ENCODE results near the gene ZDHHC7. TPM values are rescaled to one million over a fixed set of nuclear protein-coding genes. Genes with fewer than 3 reads are reported as not detected.

ZDHHC7 gene
- polyA plus RNA-seq, 12 donors, result 34.6 to 46.3 (median 39.3) TPM; not detected in 1

DNA sequence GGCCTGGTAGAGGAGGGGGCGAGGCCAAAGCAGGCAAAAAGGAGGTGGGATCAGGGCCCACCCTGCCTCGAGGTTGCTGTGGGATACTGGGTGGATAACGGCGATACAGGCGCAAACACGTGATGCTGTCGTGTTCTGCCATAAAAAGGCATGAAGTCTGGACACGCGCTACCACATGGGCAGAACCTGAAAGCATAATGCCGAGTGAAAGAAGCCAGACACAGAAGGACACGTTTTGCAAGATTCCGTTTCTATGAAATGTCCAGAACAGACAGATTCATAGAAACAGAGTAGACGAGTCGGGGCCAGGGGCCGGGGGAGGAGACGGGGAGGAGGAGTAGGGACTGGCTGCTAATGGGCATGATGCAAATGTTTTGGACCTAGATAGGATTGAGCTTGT is 43.5 kb downstream of the ZDHHC7 start:
- no peak for DNase-seq

DNA sequence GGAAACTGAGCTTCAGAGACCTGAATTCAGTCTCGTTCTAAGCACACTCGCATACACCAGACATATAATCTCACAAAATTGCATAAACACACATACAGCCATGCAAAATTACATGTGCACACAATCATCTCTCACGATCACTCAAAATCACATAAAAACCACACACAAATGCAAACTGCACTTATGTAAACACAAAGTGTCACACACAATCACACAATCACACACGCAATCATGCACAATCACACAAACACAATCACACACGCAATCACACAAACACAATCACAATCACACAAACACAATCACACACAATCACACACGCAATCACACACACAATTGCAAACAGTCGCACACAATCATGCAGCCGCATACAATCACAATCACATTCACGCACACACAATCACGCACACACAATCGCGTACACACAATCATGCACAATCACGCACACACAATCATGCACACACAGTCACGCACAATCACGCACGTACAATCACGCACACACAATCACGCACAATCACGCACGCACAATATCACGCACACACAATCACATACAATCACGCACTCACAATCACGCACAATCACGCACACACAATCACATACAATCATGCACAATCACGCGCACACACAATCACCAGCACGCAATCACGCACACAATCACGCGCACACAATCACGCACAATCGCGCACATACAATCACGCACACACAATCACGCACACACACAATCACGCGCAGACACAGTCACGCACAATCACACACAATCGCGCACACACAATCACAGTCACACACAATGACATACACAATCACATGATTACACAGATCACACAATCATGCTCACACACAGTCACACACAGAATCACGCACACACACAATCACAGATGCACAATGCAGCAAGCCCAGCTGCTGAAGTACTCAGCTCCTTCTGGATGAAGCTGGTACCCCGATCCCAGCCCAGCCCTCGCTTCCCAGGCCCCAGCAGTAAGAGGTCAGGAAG is 45.6 kb downstream of the ZDHHC7 start:
- DNase-seq, result no peak

DNA sequence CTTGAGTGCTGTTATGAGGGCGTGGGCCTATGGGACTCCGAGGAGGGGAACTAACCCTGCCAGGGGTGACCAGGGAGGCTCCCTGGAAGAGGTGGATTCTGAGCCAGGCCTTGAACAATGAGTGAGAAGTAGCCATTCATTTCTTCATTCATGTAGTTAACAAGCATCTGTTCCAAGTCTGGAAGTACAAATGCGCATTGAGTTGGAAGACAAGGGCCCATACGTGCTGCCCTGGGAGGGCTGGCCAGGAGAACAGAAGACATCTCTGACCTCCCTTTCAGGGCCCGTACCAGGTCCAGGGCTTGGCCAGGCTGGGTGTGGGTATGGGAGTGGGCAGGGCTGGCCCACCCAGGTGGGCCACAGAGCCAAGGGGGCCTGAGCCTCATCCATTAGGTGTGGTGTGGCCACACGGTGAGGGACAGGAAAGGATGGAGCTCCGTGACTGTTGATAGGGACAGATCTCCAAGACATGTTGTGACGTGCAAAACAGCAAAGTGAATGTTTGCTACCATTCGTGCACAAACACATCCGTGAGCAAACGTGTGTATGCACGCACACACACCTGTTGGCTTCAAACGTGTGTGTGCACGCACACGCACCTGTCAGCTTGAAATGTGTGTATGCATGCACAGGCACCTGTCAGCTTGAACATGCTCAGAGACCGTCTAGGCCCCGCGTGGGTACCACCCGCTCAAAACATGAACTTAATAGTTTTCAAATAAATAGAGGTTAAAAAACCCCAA is 46.8 kb downstream of the ZDHHC7 start:
- DNase-seq, result no peak

DNA sequence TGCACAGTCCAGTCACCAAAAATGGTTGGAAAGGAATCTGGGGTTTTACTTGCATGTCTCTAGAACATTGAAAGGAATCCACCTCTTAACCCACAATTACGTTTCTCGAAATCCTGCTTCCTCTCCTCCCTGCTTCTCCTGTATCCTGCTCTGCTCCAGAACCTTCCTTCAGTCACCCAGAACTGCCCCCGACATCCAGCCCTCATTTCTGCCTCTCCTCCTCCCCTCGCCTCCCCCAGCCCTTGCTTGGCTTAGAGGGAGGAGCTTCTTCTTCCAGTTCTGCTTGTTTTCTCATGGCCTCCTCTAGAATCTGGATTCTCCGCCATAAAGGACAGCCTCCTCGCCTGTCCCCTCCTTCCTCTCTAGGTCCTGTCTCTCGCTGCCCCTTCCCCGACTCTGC is 48.3 kb downstream of the ZDHHC7 start:
- DNase-seq, result no peak

DNA sequence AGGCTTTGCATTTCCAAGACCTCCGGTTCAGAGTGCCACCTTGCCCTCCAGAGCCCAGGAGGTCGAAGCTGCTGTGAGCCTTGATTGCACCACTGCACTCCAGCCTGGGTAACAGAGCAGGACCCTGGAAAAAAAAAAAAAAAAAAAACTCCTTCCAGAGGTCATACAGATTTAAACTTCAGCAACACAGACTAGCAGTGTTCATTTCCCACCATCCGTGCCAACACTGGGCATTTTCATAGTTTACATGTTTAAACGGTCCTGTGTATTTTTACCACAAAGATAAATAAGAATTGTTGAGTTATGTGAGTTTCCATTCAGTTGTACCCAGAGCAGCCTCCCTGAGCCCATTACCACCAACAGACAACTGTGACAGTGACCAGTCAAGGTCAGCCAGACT is 50.4 kb downstream of the ZDHHC7 start:
- no peak for DNase-seq

DNA sequence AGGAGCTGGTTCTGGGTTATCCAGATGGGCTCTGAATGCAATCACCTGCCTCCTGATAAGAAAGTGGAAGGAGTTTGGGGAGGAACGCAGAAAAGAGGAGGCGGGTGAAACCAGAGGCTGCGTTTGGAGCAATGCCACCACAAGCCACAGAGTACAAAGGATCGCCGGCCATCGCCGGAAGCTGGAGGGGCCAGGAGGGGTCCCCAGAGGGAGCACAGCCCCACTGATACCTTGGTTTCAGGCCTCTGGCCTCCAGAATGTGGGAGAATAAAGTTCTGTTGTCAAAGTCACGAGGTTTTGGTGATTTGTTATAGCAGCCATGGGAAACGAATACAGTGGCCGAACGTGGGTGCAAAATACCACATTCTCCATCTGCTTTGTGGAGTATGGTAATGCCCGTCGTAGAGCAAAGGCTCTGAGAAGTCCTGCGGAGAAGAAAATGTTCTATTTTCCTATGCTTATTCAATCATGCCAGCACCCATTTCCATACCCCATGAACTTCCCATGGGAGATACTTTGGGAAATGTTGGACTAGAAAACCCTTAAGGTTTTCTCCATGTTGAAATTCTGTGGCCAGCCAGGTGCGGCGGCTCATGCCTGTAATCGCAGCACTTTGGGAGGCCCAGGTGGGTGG is 51.4 kb downstream of the ZDHHC7 start:
- no peak for DNase-seq

DNA sequence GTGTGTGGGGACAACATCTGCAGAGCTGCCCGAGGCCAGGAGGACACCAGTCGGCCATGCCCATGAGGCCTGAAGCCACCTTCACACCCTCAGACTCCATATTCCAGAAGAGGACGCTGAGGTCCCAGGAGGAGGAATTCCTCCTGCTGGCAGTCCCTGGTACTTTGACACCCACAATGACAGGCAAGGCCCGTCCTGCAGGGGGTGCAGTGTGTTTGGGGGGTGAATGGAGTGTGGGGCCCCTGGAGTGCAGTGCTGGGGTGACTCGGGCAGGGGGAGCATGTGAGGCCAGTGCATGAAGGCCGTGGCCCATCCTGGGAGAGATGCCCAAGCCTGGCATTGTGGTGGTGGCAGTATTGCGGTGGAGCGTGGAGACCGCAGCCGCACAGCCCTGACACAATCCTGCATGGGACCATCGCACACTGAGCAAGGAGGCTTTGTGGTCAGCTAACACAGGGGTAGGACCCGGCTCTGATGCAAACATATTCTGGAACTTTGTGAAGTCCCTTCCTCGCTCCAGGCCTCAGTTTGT is 52.2 kb downstream of the ZDHHC7 start:
- DNase-seq, result no peak

DNA sequence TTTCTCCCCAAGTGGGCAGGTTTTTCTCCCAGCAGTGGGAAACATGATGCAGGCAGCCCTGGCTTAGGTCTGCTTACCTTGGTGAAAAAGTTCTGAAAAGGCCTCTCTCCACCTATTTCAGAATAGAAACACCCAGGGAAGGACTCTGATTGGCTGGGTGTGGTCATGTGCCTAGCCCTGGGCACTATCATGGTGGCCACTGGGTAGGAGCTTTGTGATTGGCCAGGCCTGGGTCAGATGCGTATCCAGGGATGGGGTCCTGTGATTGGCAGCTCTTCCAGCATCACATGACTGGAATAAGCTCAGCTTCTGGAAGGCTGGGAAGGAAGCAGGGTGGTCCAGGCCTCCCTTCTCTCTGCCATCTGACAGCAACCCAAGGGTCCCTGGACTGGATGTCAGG is 53.5 kb downstream of the ZDHHC7 start:
- no peak for DNase-seq

DNA sequence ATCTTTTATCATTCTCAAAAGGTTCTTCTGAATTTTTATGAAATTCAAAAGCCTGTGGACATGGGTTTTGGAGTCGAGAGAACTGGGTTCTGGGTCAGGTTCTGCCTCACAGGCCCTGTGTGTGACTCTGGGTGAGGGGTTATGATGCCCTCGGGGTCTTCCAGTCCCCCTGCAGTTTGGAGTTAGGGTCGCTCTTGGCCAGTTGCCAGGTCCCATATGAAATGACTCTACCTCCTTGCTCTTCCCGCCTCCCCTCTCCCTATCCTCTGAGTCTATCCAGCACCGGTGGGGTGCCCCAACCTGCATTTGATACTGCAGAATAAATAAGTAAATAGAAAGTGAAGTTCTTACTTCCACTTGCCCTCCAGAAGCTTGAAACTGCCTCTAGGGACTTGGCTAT is 54.1 kb downstream of the ZDHHC7 start:
- no peak for DNase-seq

DNA sequence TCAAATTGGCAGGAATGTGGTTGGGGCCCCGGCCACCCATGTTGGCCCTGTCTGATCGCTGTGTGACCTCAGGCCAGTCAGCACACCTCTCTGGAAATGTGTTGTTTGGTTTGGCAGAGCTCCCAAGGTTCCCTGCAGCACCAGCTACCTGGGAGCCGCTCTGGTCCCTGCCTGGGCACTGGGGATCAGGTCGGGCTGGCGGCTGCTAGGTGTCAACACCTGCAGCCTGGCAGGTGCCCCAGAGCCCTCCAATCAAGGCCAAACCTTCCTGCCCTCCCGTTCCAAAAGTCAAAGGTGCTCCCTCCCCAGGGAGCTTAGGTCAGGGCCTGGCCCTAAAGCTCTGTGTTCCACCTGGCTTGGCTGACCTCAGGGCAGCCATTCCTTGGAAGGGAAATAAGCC is 55.9 kb downstream of the ZDHHC7 start:
- DNase-seq, result no peak

DNA sequence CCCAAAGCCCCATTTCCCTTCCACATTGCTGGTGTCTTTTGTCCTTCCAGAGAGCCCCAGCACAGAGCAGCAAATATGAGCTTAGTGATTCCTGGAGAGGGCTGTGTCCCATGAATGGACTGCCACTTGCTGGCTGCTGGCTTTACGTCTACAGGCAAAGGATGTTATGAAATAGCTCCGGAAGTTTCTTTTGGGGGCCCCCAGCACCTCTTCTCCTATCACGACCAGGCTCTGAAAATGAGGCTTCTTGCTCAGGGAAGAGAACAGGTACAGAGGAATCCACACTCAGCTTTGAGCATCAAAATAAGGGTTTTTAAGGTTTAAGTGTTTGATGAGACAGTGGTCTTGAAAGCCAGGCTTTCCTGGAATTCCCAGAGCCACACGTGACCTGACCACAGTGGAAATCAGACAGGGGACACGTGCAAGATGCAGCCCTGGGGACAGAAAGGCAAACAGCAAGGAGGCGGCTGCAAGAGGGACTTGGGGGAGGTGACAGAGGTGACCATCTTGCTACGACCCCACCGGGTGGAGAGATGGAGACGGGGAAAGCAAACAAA is 58.1 kb downstream of the ZDHHC7 start:
- no peak for DNase-seq

DNA sequence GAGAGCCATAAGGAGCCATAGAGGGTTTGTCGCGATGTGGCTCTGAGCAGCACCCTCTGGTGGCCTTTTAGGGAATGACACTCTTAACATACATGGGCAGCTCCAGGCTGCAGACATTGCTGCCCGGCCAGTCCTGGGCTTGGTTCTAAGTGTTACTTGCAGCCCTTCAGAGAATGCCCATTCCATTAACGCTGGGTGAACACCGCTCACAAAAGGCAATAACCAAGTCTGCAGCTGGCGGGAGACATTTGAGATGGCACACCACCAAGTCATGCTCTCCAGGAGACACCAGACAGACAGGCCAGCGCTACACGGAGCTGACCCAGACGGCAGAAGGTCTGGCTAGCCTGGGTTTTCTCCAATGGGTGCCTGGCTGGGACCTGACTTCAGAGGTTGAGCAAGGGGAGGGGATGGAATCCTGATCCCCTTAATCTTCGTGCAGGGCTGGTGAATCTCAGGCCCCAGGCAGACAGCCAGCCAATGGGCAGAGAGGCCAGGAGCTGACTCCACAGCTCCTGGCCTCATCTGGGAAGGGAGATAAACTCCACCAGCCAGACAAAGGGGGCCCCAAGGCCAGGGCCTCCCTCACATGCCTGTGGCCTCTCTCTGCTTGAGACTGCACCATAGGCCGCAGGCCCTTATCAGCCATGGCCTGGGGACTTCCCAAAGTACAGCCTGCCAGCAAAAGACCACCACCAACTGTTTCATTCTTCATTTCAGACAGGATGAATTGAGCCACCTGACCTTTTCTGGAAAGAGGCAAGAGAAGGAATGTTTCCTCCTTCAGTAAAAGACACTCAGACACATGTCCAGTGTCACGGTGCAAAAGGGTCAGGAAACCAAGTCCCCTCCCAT is 58.8 kb downstream of the ZDHHC7 start:
- peak; percentile 87 for DNase-seq

DNA sequence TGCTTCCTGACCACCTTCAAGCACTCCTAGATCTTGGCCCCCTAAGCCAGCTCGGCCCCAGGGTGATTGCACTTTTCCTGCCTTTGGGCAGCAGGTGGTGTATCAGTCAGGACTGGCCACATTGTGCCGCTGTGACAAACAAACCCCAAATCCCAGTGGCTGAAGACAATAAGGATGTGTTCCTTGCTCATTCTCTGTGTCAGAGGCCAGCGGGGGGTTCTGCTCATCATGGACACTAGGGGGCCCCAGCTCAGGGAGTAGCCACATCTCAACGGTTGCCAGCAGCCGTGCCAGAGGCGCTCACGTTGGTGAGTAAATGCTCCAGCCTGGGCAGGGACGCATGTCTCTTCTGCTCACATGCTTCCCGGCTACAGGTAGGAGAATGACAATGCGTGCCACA is 60.4 kb downstream of the ZDHHC7 start:
- DNase-seq, result no peak

DNA sequence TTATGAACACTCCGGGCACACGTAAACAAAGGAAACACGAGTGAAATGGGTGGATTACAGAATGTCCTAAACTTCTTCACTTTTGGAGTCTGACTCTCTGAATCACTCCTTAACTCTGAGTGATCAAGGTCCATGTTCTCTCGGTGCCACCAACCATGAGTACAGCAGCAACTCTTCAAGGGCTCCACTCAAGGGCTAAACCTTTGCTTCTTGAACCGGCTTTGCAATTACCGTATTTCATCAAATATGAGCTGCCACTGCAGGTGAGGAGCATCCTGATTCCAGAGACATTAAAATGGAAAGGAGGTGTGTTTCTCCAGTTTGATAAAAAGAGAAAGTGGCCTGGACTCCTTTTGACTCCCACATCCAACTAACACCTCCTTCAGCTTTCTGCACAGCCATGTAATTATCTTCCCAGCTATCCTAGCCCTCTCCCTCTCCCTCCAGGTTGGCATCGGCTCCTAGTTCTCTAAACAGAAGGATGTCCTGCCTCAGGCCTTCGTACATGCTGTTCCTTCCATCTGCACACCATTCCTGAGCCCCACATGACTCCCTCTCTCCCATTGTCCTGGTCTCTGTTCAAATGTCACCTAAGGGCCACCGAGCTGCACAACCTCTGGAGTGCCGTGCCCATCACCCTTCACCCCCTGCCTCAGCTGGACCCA is 61.4 kb downstream of the ZDHHC7 start:
- DNase-seq, result no peak

DNA sequence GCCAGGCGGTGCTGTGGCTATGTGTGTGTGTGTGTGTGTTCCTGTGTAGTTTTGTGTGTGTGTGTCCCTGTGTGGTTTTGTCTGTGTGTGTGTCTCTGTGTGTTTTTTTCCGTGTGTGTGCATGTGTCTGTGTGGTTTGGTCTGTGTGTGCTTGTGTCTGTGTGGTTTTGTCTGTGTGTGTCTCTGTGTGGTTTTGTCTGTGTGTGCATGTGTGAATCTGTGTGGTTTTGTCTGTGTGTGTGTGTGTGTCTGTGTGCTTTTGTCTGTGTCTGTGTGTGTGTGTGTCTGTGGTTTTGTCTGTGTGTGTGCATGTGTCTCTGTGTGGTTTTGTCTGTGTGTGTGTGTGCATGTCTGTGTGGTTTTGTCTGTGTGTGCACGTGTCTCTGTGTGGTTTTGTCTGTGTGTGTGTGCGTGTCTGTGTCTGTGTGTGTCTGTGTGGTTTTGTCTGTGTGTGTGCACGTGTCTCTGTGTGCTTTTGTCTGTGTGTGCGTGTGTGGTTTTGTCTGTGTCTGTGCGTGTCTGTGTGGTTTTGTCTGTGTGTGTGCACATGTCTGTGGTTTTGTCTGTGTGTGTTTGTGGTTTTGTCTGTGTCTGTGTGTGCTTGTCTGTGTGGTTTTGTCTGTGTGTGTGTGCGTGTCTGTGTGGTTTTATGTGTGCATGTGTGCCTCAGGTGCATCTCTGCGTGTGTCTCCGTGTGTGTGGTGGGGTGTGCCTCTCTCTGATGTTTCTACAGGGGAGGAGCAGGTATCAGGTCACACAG is 62.3 kb downstream of the ZDHHC7 start:
- DNase-seq, result no peak

DNA sequence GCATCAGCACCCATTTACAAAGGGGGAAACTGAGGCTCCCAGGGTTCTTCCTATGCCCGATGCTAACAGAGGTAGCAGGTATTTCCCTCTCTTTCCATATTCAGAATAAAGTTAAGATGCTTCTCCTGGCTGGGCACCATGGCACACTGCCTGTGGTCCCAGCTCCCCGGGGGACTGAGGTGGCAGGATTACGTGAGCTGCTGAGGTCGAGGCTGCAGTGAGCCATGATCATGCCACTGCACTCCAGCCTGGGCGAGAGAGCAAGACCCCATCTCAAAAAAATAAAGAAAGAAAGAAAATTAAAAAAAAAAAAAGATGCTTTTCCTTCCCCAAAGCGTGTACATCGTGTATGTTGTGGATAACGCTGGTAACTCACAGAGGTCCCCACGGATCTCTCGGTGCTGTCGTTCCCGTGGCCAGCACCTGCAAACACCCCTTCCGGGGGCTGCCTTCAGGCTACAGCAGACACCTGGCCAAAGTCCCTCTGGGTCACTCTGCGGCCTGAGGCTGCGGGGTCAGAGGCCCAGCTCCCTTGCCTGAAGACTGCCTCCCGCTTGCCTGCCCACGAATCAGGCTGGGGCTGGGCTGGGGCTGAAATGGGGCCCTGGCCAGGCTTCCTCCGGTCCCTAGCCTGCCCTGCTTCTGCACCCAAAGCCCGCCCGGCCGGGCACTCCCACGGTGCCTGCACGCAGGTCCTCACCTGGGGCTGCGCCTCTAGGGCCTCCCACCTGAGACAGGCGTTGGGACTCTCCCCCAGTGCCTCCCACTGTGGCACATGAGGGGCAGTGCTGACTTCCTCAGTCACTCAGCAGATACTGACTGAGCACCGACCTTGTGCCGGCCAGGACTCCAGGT is 63.1 kb downstream of the ZDHHC7 start:
- DNase-seq, result no peak

DNA sequence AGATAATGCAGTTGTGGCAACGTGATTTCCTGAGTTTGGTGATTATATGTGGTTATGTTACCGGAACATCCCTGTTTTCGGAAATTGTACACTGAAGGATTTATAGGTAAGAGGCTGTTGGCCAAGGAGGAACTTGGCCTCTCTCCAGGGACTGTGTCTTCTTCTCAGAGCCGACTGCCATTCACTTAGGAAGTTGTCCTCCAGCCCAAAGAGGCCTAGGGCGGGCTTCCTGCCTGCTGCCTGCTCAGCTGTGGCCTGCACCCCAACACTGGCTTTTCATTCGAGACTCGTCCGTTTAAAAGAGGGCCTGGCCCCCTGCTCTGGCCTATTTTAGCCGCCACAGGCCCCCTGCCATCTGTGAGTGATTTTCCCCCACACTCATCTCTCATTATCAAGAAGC is 64.3 kb downstream of the ZDHHC7 start:
- no peak for DNase-seq

DNA sequence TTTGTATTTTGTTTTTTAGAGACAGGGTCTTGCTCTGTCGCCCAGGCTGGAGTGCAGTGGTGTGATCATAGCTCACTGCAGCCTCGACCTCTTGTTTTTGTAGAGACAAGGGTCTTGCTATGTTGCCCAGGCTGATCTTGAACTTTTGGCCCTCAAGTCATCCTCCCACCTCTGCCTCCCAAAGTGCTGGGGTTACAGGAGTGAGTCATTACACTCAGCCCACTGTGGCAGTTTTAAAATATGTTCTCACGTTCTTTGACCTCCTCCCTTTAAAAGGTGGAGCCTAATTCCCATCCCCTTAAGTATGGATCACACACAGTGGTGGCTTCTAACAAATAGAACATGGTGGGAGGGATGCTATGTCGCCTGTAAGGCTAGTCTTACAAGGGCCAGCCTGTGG is 67.7 kb downstream of the ZDHHC7 start:
- no peak for DNase-seq

DNA sequence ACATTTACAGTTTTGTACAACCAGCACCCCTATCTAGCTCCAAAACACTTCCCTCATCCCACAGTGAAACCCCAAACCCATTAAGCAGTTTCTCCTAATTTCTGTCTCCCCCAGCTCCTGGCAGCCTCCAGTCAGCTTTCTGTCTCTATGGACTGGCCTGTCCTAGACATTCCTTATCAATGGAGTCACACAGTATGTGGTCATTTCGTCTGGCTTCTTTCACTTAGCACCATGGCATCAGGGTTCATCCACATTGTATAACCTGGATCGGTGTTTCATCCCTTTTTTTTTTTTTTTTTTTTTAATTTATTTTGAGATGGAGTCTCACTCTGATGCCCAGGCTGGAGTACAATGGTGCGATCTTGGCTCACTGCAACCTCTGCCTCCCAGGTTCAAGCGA is 68.5 kb downstream of the ZDHHC7 start:
- no peak for DNase-seq

All from muscle of arm (tissue), 12 donors.